ENCODE measurements around the gene TCF7. TPM values are rescaled to one million over a fixed set of nuclear protein-coding genes. Genes with fewer than 3 reads are reported as not detected.
A peak's percentile ranks its signal among the peaks of the same experiment; 100 is the strongest.
"Not testable (repeated sequence)": the region's sequence is repeated elsewhere in the genome, so short reads cannot be mapped to it uniquely, and the experiment has no call there.

Gene TCF7
- total RNA-seq, 1 experiment from 2014 or later: 13.0 TPM

DNA sequence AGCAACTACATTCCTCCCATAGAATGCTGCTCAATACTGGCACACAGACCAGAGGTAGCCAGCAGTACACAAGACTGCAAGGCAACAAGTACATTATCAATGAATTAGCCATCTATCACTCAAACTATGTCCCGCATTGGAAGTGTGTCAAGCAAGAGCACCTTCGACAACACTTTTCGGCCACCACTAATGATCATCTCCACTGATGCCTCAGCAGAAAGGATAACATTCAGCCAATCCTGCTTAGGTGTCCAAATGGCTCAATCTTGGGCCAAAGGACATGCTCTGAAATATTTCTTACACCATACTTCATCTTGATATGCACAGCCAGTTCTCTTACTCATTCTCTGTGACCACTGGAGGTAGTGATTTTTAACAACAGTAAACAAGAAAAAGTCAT lies 37.2 kb downstream of the TCF7 start:
- peaks cover 29% of the 10 kb centered on the region for H3K79me2 ChIP-seq (ENCODE audit: low read depth)
- ChIA-PET CTCF (no interaction called here), POLR2A (ENCODE audit: unreplicated experiment) (no interaction called here)
- peaks cover 69% of the 10 kb centered on the region for H3F3A ChIP-seq (ENCODE audit: insufficient read depth, low read depth)
- no peak overlapping the region for H3K4me2 ChIP-seq
- DNase-seq: no peak
- peaks cover 12% of the 10 kb centered on the region for H3K4me1 ChIP-seq (replicated peaks; ENCODE audit: insufficient read depth)
- no peak overlapping the region for H3K4me3 ChIP-seq
- H3K36me3 ChIP-seq (ENCODE audit: low read depth): peaks cover 53% of the 10 kb centered on the region
- H3K27ac ChIP-seq: no peak overlapping the region
- H3K9me2 ChIP-seq (ENCODE audit: insufficient read depth): no peaks in the 10 kb centered on the region
- no peaks in the 10 kb centered on the region for H3K27me3 ChIP-seq (ENCODE audit: insufficient read depth, low read depth)
- no peak overlapping the region for H2AFZ ChIP-seq
- BruUV-seq (replicated peaks): no TSS peak
- no peaks in the 10 kb centered on the region for H3K9me3 ChIP-seq (ENCODE audit: insufficient read depth, low read depth)
- TF ChIP-seq CTCF (conservative IDR thresholded peaks at IDR 0.05) (no peak), EZH2 (IDR thresholded peaks at IDR 0.05; ENCODE audit: low read depth) (no peak)
- peaks cover 31% of the 10 kb centered on the region for H4K20me1 ChIP-seq (ENCODE audit: insufficient read depth)
- intact Hi-C loops (cut with micrococcal nuclease; ENCODE audit: unreplicated experiment): no loop called here

- intact Hi-C loops (cut with micrococcal nuclease; ENCODE audit: unreplicated experiment); CTCF ChIA-PET; H2AFZ ChIP-seq; H3K4me2 ChIP-seq; H3K27ac ChIP-seq; H3K27me3 ChIP-seq (ENCODE audit: insufficient read depth, low read depth); H3K4me3 ChIP-seq; H3K9me3 ChIP-seq (ENCODE audit: insufficient read depth, low read depth); POLR2A ChIA-PET (ENCODE audit: unreplicated experiment); DNase-seq; H3K9me2 ChIP-seq (ENCODE audit: insufficient read depth); BruUV-seq (replicated peaks): not testable (repeated sequence)
- Histone ChIP-seq H3F3A (ENCODE audit: insufficient read depth, low read depth) (peaks cover 70% of the 10 kb centered on the region), H4K20me1 (ENCODE audit: insufficient read depth) (peaks cover 30% of the 10 kb centered on the region), H3K36me3 (ENCODE audit: low read depth) (peaks cover 54% of the 10 kb centered on the region), H3K79me2 (ENCODE audit: low read depth) (peaks cover 29% of the 10 kb centered on the region), H3K4me1 (replicated peaks; ENCODE audit: insufficient read depth) (peaks cover 12% of the 10 kb centered on the region)
These were observed 37.8 kb downstream of the TCF7 start for GRCh38 chr5:134152173-134152832.

GRCh38 chr5:134153241-134153640 lies 38.8 kb downstream of the TCF7 start:
- Histone ChIP-seq H3K4me1 (replicated peaks; ENCODE audit: insufficient read depth) (peaks cover 12% of the 10 kb centered on the region), H2AFZ (no peak overlapping the region), H3K36me3 (ENCODE audit: low read depth) (peaks cover 63% of the 10 kb centered on the region), H4K20me1 (ENCODE audit: insufficient read depth) (peaks cover 31% of the 10 kb centered on the region; the same call in 1 of the 2 replicates), H3K27me3 (ENCODE audit: insufficient read depth, low read depth) (no peaks in the 10 kb centered on the region), H3K9me3 (ENCODE audit: insufficient read depth, low read depth) (no peaks in the 10 kb centered on the region), H3K27ac (0 out of 2 replicates have a peak overlapping the region, but pooled peaks have one; percentile 9), H3K4me2 (no peak overlapping the region), H3K9me2 (ENCODE audit: insufficient read depth) (no peaks in the 10 kb centered on the region), H3K4me3 (no peak overlapping the region), H3K79me2 (ENCODE audit: low read depth) (peaks cover 29% of the 10 kb centered on the region), H3F3A (ENCODE audit: insufficient read depth, low read depth) (peaks cover 68% of the 10 kb centered on the region)
- CTCF ChIA-PET: interaction anchor here (0.5 kb wide), 2 partner anchors 30 to 101 kb away, joined by 3 read pairs; no protein-coding TSS in a partner anchor
- no peak for DNase-seq
- BruUV-seq (replicated peaks): no TSS peak
- POLR2A ChIA-PET (ENCODE audit: unreplicated experiment): interaction anchor here (0.5 to 0.6 kb wide), 5 partner anchors 9 to 702 kb away, joined by 3 to 4 read pairs (median 3); no protein-coding TSS in a partner anchor
- intact Hi-C loops (cut with micrococcal nuclease; ENCODE audit: unreplicated experiment): no loop called here
- TF ChIP-seq EZH2 (IDR thresholded peaks at IDR 0.05; ENCODE audit: low read depth) (no peak), CTCF (conservative IDR thresholded peaks at IDR 0.05) (no peak)

Measured in PC-9 (cell line).